D341Med (cell line): ENCODE results near the gene TCTN2.

Experiments
- DNase-seq: peaks from one replicate; pipeline ENCODE4 v3.0.0; 2012; ENCODE audit warnings: low spot score

TCTN2 gene

GRCh38 chr12:123741937-123742572, 71.1 kb downstream of the TCTN2 start:
- DNase-seq: no peak

DNA sequence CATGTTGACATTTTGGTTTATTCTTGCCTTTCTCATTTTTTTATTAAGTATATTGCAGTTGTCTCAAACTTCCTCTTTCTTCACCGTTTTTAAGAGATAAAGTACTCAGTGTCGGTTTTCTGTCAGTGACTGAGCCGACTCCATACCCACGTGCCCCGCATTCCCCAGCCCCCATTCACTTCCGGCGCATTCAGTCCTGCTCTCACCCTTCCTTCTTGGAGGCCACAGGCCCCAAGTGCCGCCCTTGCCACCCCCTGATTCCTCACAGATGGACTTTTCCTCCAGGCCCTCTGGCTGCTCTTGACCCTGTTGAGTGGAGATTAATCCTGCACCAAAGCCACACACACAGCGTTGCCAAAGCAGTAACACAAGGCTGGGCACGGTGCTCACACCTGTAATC, 72.1 kb downstream of the TCTN2 start:
- no peak for DNase-seq

DNA sequence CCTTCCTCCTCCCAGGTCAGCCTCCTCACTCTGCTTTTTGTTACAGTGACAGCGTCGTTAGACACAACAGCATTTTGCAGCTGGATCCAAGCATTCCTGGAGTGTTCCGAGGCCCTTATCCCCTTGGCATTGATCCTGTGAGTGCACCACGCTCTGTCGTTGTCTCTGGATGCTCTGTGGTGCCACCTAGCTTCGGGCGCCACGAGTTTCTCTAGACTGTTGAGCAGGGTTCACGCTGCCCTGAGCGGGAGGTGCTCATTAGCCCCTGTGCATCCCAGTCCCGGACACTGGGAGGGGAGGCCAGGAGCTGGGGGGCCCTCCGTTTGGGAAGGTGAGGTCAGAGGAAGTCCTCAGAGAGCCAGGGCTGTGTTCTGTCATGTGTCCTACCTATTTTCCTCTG, 73.9 kb downstream of the TCTN2 start:
- DNase-seq: peak; percentile 73

DNA sequence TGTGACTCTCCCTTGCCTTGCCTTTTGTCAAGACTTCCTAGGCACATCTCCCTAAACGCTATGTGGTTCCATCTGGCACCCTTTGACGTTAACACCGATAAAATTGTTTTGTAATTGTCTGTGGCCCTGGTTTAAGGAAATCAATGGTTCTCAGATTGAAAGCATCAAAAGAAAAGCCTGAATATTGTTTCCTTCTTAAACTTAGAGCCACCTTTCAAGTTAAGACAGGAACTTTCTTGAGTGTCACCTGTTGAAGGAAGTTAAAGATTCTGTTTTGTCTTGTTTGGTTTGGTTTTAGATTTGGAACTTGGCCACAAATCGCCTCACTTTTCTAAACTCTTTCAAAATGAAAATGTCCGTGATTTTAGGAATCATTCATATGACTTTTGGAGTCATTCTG, 76.4 kb downstream of the TCTN2 start:
- DNase-seq: no peak

GRCh38 chr12:123748161-123748560, 77.2 kb downstream of the TCTN2 start:
- DNase-seq: no peak

GRCh38 chr12:123748661-123749060, 77.7 kb downstream of the TCTN2 start:
- DNase-seq: no peak

DNA sequence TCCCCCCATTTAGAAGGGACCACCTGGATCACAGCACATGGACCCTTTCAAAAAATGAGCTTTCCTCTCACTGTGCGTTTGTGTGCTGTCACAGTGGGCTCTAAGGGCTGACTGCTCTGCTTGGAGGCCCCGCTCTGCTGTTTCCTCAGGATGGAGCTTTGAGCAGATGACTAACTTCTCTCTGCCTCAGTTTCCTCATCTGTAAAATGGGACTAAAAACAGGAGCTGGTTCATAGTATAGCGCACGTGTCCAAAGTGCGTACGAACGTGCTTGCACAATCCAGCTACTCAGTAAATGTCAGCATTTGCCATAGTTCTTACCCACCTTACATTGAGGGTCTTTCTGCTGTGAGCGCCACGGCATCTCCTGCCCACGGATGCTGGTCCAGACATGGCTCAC, 78.4 kb downstream of the TCTN2 start:
- no peak for DNase-seq

GRCh38 chr12:123750159-123750656, 79.3 kb downstream of the TCTN2 start:
- DNase-seq: no peak

GRCh38 chr12:123752046-123752445, 81.1 kb downstream of the TCTN2 start:
- no peak for DNase-seq

GRCh38 chr12:123754041-123754772, 83.3 kb downstream of the TCTN2 start:
- no peak for DNase-seq

- no peak for DNase-seq
These were observed 86.6 kb downstream of the TCTN2 start for GRCh38 chr12:123757561-123757960.
